Hepatocyte (in vitro differentiated cells): ENCODE data around the gene C1QL3. TPM values are rescaled to one million over a fixed set of nuclear protein-coding genes. Genes with fewer than 3 reads are reported as not detected.

Experiments
- DNase-seq: peaks from one replicate; pipeline ENCODE4 v3.0.0-alpha.2; 2016; ENCODE audit warnings: low spot score
- H2AFZ ChIP-seq: fragments of 200-600 bp; sonication (generic); 2 replicates; pipeline ENCODE4 v1.6.0; 2016; ENCODE audit warnings: antibody characterized with exemption, mild to moderate bottlenecking
- H3K27ac ChIP-seq: fragments of 200-600 bp; sonication (generic); 2 replicates; pipeline ENCODE4 v1.5.1; 2016; ENCODE audit warnings: mild to moderate bottlenecking
- H3K27me3 ChIP-seq: fragments of 200-600 bp; sonication (generic); 2 replicates; pipeline ENCODE4 v1.6.1; 2016
- H3K36me3 ChIP-seq: fragments of 200-600 bp; sonication (generic); replicated peaks from 2 replicates; pipeline ENCODE4 v1.5.1; 2016; ENCODE audit warnings: low read depth; ENCODE audit not compliant: insufficient read depth
- H3K4me1 ChIP-seq: fragments of 200-600 bp; sonication (generic); 2 replicates; pipeline ENCODE4 v1.5.1; 2016; ENCODE audit warnings: mild to moderate bottlenecking, moderate library complexity; ENCODE audit not compliant: insufficient read depth
- H3K4me2 ChIP-seq: fragments of 200-600 bp; sonication (generic); 2 replicates; pipeline ENCODE4 v1.6.0; 2016
- H3K4me3 ChIP-seq: fragments of 200-600 bp; sonication (generic); 2 replicates; pipeline ENCODE4 v1.5.1; 2016; ENCODE audit warnings: mild to moderate bottlenecking
- H3K79me2 ChIP-seq: fragments of 200-600 bp; sonication (generic); 2 replicates; pipeline ENCODE4 v1.6.0; 2017; ENCODE audit warnings: mild to moderate bottlenecking
- H3K9me2 ChIP-seq: fragments of 200-600 bp; sonication (generic); replicated peaks from 2 replicates; pipeline ENCODE4 v1.6.0; 2017; ENCODE audit warnings: mild to moderate bottlenecking; ENCODE audit not compliant: insufficient read depth
- H3K9me3 ChIP-seq: fragments of 200-600 bp; sonication (generic); 2 replicates; pipeline ENCODE4 v1.5.1; 2016; ENCODE audit warnings: low read depth, mild to moderate bottlenecking
- H4K20me1 ChIP-seq: fragments of 200-600 bp; sonication (generic); 2 replicates; pipeline ENCODE4 v1.6.0; 2016; ENCODE audit warnings: mild to moderate bottlenecking; ENCODE audit not compliant: insufficient read depth, poor library complexity, severe bottlenecking
- EZH2 ChIP-seq: fragments of 200-600 bp; sonication (generic); IDR thresholded peaks from 2 replicates; pipeline ENCODE4 v1.6.1; 2016; ENCODE audit warnings: antibody characterized with exemption, mild to moderate bottlenecking, borderline replicate concordance
- EZH2phosphoT487 ChIP-seq: fragments of 200-600 bp; sonication (generic); IDR thresholded peaks from one replicate; pipeline ENCODE4 v1.6.1; 2018; ENCODE audit warnings: antibody characterized with exemption, mild to moderate bottlenecking, low read depth, moderate library complexity; ENCODE audit not compliant: unreplicated experiment, severe bottlenecking
- WGBS: methylation state at CpG from one replicate; pipeline ENCODE4 v1.1.6; 2016; ENCODE audit warnings: low lambda C conversion rate; ENCODE audit errors: missing lambda C conversion rate; 5-methylcytosine and 5-hydroxymethylcytosine counted together
- polyA plus RNA-seq: library from polyadenylated mRNA; unstranded; fragments of >200 nt; fragmentation: Nextera tagmentation; extraction: Ambion mirVana; gene quantifications from 2 replicates; pipeline ENCODE4 v1.2.1, GENCODE V29; 2016
- total RNA-seq: library from RNA; depleted of rRNA; stranded (reverse); fragments of >200 nt; gene quantifications from 2 replicates; pipeline ENCODE4 v1.2.3, GENCODE V29; 2014
- TF ChIP-seq, protein P1 (sequence below): fragments of 200-600 bp; sonication (generic); IDR thresholded peaks from 2 replicates; pipeline ENCODE4 v1.5.1; 2016; ENCODE audit warnings: antibody characterized with exemption, mild to moderate bottlenecking; ENCODE audit not compliant: poor library complexity

The C1QL3 gene
- total and polyA plus RNA-seq, 2 experiments from 2014 or later = 0.53 to 0.82 TPM

DNA sequence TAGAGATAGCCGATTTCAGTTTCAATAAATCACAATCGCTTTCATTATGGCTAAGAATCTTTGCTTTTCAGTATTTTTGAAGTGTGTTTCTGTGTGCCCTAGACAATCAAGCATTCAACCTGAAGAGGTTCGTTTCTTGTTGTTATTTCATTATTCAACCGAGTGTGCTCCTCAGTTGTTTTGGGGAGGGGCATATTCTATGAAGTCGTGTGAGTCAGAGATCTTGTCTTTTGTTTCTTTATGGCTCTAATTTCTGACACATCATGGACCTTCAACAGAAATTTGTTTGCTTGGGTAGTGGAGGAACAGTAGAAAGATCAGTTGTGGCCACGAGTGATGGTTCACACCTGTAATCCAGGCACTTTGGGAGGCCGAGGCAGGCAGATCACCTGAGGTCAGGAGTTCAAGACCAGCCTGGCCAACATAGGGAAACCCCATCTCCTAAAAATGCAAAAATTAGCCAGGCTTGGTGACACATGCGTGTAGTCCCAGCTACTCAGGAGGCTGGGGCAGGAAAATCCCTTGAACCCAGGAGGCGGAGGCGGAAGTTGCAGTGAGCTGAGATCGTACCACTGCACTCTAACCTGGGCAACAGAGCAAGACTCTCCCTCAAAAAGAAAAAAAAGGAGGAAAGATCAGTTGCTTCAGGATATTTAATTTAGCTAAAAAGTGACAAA is 38.3 kb downstream of the C1QL3 start:
- Histone ChIP-seq H2AFZ (no peak overlapping the region), H3K9me2 (no peaks in the 10 kb centered on the region), H3K4me2 (no peak overlapping the region), H3K79me2 (no peaks in the 10 kb centered on the region), H3K4me1 (no peaks in the 10 kb centered on the region), H3K4me3 (no peak overlapping the region), H3K27ac (no peak overlapping the region), H3K36me3 (no peaks in the 10 kb centered on the region), H4K20me1 (no peaks in the 10 kb centered on the region), H3K9me3 (no peaks in the 10 kb centered on the region), H3K27me3 (no peaks in the 10 kb centered on the region)
- no peak for DNase-seq
- TF ChIP-seq EZH2phosphoT487 (no peak), EZH2 (no peak)
- TF ChIP-seq, protein P1, sequence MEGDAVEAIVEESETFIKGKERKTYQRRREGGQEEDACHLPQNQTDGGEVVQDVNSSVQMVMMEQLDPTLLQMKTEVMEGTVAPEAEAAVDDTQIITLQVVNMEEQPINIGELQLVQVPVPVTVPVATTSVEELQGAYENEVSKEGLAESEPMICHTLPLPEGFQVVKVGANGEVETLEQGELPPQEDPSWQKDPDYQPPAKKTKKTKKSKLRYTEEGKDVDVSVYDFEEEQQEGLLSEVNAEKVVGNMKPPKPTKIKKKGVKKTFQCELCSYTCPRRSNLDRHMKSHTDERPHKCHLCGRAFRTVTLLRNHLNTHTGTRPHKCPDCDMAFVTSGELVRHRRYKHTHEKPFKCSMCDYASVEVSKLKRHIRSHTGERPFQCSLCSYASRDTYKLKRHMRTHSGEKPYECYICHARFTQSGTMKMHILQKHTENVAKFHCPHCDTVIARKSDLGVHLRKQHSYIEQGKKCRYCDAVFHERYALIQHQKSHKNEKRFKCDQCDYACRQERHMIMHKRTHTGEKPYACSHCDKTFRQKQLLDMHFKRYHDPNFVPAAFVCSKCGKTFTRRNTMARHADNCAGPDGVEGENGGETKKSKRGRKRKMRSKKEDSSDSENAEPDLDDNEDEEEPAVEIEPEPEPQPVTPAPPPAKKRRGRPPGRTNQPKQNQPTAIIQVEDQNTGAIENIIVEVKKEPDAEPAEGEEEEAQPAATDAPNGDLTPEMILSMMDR = no peak
- 94% methylated on average over 11 of the region's 11 CpGs for WGBS

DNA sequence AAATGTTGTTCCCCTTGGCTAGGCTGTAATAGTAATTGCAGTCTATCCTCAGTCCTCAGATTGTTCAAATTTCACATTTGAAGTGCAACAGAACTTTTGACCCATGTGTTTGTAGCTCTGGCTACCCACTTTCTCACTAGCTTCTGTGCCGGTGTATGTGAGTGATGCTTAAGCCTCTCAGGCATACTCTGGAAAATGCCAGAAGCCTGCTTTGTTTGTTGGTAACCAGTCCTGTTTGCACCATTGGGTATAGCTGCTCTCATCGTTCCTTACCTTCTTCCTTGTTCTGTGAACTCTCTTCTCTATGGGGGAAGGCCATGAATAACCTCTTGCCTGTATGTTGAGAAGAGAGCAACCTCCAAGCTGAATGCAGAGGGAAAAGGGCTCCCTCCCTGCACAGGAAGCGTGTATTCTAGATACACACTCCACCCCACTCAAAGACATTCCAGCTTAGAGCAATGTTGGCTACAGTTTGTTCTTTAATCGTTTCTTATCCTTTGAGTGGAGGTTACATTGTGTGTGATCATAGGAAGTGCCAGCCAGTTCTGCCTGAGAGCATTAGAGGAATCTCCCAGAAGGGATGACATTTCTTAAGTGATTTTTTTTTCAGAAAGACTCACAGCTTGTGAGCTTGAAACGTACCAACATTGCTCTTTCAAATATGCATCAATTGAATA is 40.5 kb downstream of the C1QL3 start:
- Histone ChIP-seq H3K27me3 (no peaks in the 10 kb centered on the region), H4K20me1 (no peaks in the 10 kb centered on the region), H3K9me2 (no peaks in the 10 kb centered on the region), H3K27ac (no peak overlapping the region), H3K36me3 (no peaks in the 10 kb centered on the region), H3K4me1 (no peaks in the 10 kb centered on the region), H3K79me2 (no peaks in the 10 kb centered on the region), H3K9me3 (no peaks in the 10 kb centered on the region), H3K4me3 (no peak overlapping the region), H2AFZ (no peak overlapping the region), H3K4me2 (no peak overlapping the region)
- WGBS = 77% methylated on average over 5 of the region's 5 CpGs
- no peak for DNase-seq
- no peak for TF ChIP-seq EZH2
- TF ChIP-seq EZH2phosphoT487 = no peak
- TF ChIP-seq, protein P1 = no peak

DNA sequence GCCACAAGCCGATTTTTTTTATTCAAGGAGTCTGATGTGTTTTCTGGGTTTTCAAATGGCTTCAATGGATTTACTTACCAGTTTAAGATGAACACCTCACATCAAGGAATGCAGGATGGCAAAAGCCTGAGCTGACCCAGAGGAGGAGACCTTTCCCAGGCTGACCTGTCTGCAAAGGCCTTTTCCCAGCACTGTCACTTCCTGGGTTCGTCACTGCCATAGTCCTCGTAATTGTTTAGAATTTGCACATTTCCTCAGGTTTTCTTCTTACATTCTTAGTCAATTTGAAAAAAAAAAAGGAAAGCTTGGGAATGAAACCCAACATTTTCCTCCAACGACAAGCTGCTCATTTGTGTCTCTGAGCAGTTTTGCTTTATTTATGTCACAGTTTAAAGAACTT is 42.9 kb downstream of the C1QL3 start:
- Histone ChIP-seq H3K36me3 (no peaks in the 10 kb centered on the region), H3K4me3 (no peak overlapping the region), H2AFZ (no peak overlapping the region), H3K79me2 (no peaks in the 10 kb centered on the region), H3K27me3 (no peaks in the 10 kb centered on the region), H3K9me2 (no peaks in the 10 kb centered on the region), H3K4me1 (no peaks in the 10 kb centered on the region), H3K9me3 (no peaks in the 10 kb centered on the region), H3K27ac (no peak overlapping the region), H3K4me2 (no peak overlapping the region), H4K20me1 (no peaks in the 10 kb centered on the region)
- WGBS = 92% methylated on average over 4 of the region's 4 CpGs
- DNase-seq = no peak
- TF ChIP-seq EZH2 = no peak
- TF ChIP-seq, protein P1 = no peak
- TF ChIP-seq EZH2phosphoT487 = no peak
